Adrenal gland (tissue), 12 donors: ENCODE data around the gene UBE2K. TPM values are rescaled to one million over a fixed set of nuclear protein-coding genes. Genes with fewer than 3 reads are reported as not detected.

Experiments used
- DNase-seq, 7 donors: peaks; one replicate each; pipeline ENCODE4 v3.0.0-alpha.2; 2019 to 2020
- H3K27ac ChIP-seq, 5 donors: fragments of 200-600 bp; sonication (generic) in 4 of 5; 1 replicate in 3 of 5; 2 replicates in 2 of 5; pipeline versions ENCODE4 v1.5.1 to v1.8.0; 2016 to 2020; ENCODE audit warnings: mild to moderate bottlenecking in 1 of 5
- H3K27me3 ChIP-seq: fragments of 200-600 bp; 2 replicates; pipeline ENCODE4 v1.8.0; 2021
- H3K36me3 ChIP-seq, 2 donors: fragments of 200-600 bp; replicated peaks in 1 of 2; 1 replicate in 1 of 2; 2 replicates in 1 of 2; pipeline versions ENCODE4 v1.5.1 to v1.8.0; 2018 to 2022
- H3K4me1 ChIP-seq, 2 donors: fragments of 200-600 bp; replicated peaks in 1 of 2; 1 replicate in 1 of 2; 2 replicates in 1 of 2; pipeline versions ENCODE4 v1.5.1 to v1.8.0; 2018 to 2021
- H3K4me3 ChIP-seq, 4 donors: fragments of 200-600 bp; sonication (generic) in 3 of 4; one replicate each; pipeline ENCODE4 v1.5.1; 2016 to 2018
- H3K9me3 ChIP-seq, 3 donors: fragments of 200-600 bp; sonication (generic) in 1 of 3; replicated peaks in 1 of 3; 1 replicate in 2 of 3; 2 replicates in 1 of 3; pipeline versions ENCODE4 v1.5.1 to v1.8.0; 2016 to 2021
- POLR2A ChIP-seq, 2 donors: fragments of 450-650 bp; IDR thresholded peaks; one replicate each; pipeline ENCODE4 v1.6.1; 2017; ENCODE audit warnings: antibody characterized with exemption in 2 of 2, mild to moderate bottlenecking in 2 of 2, moderate library complexity in 1 of 2
- WGBS, 4 donors: extraction: QIAGEN DNeasy Blood & Tissue Kit in 2 of 4; methylation state at CpG; one replicate each; pipeline versions ENCODE4 v1.1.5 to v1.1.7; 2013 to 2017; 5-methylcytosine and 5-hydroxymethylcytosine counted together
- intact Hi-C, 2 donors: fragments of 100-400 bp; cut with DNase I; formaldehyde crosslinking; loops; one replicate each; pipeline versions ENCODE4 v1.14.1 to v1.15.0; 2022 to 2023
- polyA plus RNA-seq, 3 donors: library from polyadenylated mRNA; stranded (reverse); fragments of 200-250 nt in 2 of 3; fragments of 350-450 nt in 1 of 3; fragmentation: Illumina TruSeq in 1 of 3; extraction: RNeasy Lipid Tissue Mini Kit (QIAGEN cat#74804) in 1 of 3; gene quantifications; one replicate each; pipeline ENCODE4 v1.2.3, GENCODE V29; 2013 to 2014
- total RNA-seq, 9 donors: library from RNA; depleted of rRNA in 4 of 9; stranded (reverse); fragments of >200 nt in 4 of 9; fragments of 120-200 nt in 1 of 9; fragmentation: NEBNext Ultra II Directional in 1 of 9; extraction: Animal tissue kit (Norgen Biotek cat#: 25700) in 1 of 9; gene quantifications; one replicate each; pipeline versions ENCODE4 v1.1.0 to v1.2.4, GENCODE V29; 2013 to 2023
- TF ChIP-seq, protein P1 (sequence below), 6 experiments: fragments of 450-650 bp in 4 of 6; fragments of 200-600 bp in 2 of 6; sonication (generic) in 1 of 6; IDR thresholded peaks; 1 replicate in 5 of 6; 2 replicates in 1 of 6; pipeline versions ENCODE4 v1.5.1 to v1.8.0; 2016 to 2021; ENCODE audit warnings: antibody characterized with exemption in 6 of 6, mild to moderate bottlenecking in 2 of 6, moderate library complexity in 1 of 6
- donor health status: healthy with polysubstance abuse.
- donor health status: Bipolar disorder and iron deficiency.
- donor health status: DM: yes; HTN: yes; CAD: no.
- donor health status: DM: no; HTN: no; CAD: no.
- donor health status: DM: no; HTN: no; CAD: no.
- donor health status: DM: yes; HTN: yes; CAD: no.

Gene UBE2K
- total and polyA plus RNA-seq, 12 donors: 17.9 to 146 (median 38.9) TPM

GRCh38 chr4:39820186-39820585 is 122.2 kb downstream of the UBE2K start:
- TF ChIP-seq, protein P1, sequence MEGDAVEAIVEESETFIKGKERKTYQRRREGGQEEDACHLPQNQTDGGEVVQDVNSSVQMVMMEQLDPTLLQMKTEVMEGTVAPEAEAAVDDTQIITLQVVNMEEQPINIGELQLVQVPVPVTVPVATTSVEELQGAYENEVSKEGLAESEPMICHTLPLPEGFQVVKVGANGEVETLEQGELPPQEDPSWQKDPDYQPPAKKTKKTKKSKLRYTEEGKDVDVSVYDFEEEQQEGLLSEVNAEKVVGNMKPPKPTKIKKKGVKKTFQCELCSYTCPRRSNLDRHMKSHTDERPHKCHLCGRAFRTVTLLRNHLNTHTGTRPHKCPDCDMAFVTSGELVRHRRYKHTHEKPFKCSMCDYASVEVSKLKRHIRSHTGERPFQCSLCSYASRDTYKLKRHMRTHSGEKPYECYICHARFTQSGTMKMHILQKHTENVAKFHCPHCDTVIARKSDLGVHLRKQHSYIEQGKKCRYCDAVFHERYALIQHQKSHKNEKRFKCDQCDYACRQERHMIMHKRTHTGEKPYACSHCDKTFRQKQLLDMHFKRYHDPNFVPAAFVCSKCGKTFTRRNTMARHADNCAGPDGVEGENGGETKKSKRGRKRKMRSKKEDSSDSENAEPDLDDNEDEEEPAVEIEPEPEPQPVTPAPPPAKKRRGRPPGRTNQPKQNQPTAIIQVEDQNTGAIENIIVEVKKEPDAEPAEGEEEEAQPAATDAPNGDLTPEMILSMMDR (IDR thresholded peaks at IDR 0.05): no peak
- TF ChIP-seq POLR2A (IDR thresholded peaks at IDR 0.05): no peak
- Histone ChIP-seq H3K4me1 (peaks cover 3 to 6% of the 10 kb centered on the region in 2 donors), H3K36me3 (no peaks in the 10 kb centered on the region), H3K4me3 (no peak overlapping the region), H3K27me3 (no peaks in the 10 kb centered on the region), H3K27ac (no peak overlapping the region), H3K9me3 (no peaks in the 10 kb centered on the region)
- WGBS, 4 donors: 78 to 82% (median 80%) methylated on average over 5 of the region's 5 CpGs
- DNase-seq: no peak
- intact Hi-C loops: no loop called here

DNA sequence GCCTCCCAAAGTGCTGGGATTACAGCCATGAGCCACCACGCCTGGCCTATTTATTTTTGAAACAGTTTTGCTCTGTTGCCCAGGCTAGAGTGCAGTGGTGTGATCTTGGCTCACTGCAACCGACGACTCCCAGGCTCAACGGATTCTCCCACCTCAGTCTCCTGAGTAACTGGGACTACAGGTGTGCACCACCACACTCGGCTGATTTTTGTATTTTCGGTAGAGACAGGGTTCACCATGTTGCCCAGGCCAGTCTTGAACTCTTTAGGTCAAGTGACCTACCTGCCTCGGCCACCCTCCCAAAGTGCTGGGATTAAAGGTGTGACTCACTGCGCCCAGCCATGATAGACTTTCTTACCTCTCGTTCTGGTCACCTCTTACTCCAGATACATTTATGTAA is 124.0 kb downstream of the UBE2K start:
- TF ChIP-seq, protein P1 (IDR thresholded peaks at IDR 0.05): no peak
- no peak for TF ChIP-seq POLR2A (IDR thresholded peaks at IDR 0.05)
- Histone ChIP-seq H3K9me3 (no peaks in the 10 kb centered on the region), H3K27ac (no peak overlapping the region), H3K27me3 (no peaks in the 10 kb centered on the region), H3K4me1 (peaks cover 7 to 14% of the 10 kb centered on the region in 2 donors), H3K4me3 (no peak overlapping the region), H3K36me3 (no peaks in the 10 kb centered on the region)
- peak in 1 of 7 donors; percentile 42 for DNase-seq
- intact Hi-C loops: no loop called here
- 96 to 98% (median 97%) methylated on average over 9 of the region's 9 CpGs for WGBS, 4 donors

DNA sequence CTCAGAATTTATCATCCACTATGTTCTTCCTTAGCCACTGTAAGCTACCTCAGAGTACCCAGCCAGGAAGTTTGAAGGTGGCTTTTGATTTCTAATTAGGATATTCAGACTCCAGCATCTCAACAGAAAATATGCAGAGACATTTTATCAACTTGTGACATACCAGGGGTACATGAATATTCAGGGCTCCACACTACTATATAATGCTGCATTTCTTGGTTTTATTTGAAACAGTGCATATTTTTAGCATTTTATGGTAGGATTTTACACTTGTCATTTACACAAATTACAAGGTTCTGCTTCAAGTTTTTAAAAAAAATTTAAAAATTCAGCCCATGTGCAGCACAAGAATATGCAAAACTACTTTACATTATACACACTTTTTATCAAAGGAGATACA is 124.7 kb downstream of the UBE2K start:
- no peaks in the 10 kb centered on the region for H3K9me3 ChIP-seq
- H3K27me3 ChIP-seq: no peaks in the 10 kb centered on the region
- H3K4me1 ChIP-seq: peaks cover 7 to 14% of the 10 kb centered on the region in 2 donors
- DNase-seq: no peak
- H3K36me3 ChIP-seq: peaks cover 0 to 1% of the 10 kb centered on the region in 2 donors
- intact Hi-C loops: no loop called here
- no peak overlapping the region for H3K27ac ChIP-seq
- H3K4me3 ChIP-seq: no peak overlapping the region
- TF ChIP-seq POLR2A (IDR thresholded peaks at IDR 0.05): no peak
- TF ChIP-seq, protein P1 (IDR thresholded peaks at IDR 0.05): no peak

GRCh38 chr4:39823191-39823590 is 125.3 kb downstream of the UBE2K start:
- no peak for TF ChIP-seq POLR2A (IDR thresholded peaks at IDR 0.05)
- TF ChIP-seq, protein P1 (IDR thresholded peaks at IDR 0.05): no peak
- 82 to 88% (median 85%) methylated on average over 2 of the region's 2 CpGs for WGBS, 4 donors
- no peak overlapping the region for H3K4me3 ChIP-seq
- H3K27ac ChIP-seq: no peak overlapping the region
- peak in 1 of 7 donors; percentile 38 for DNase-seq
- intact Hi-C loops: no loop called here
- no peaks in the 10 kb centered on the region for H3K9me3 ChIP-seq
- H3K4me1 ChIP-seq: peaks cover 7 to 14% of the 10 kb centered on the region in 2 donors
- no peaks in the 10 kb centered on the region for H3K27me3 ChIP-seq
- H3K36me3 ChIP-seq: peaks cover 0 to 7% of the 10 kb centered on the region in 2 donors
